HepG2 (cell line): Measurements from ENCODE around the gene NKAIN2.

Experiments
- EZH2 ChIP-seq: conservative IDR thresholded peaks from 2 replicates; pipeline ENCODE4 v1.6.1; 2012; ENCODE audit warnings: mild to moderate bottlenecking, low read depth, low read length, moderate library complexity
- HHEX ChIP-seq: IDR thresholded peaks from 2 replicates; pipeline ENCODE4 v1.6.1; 2016; ENCODE audit warnings: control low read depth
- IKZF1 ChIP-seq: fragments of 450-650 bp; IDR thresholded peaks from 2 replicates; pipeline ENCODE4 v1.7.1; 2016
- JUNB ChIP-seq: sonication (generic); formaldehyde crosslinking; IDR thresholded peaks from 2 replicates; pipeline ENCODE4 v1.8.0; 2022; ENCODE audit warnings: missing genetic modification reagents, mild to moderate bottlenecking, borderline replicate concordance
- MBD4 ChIP-seq: IDR thresholded peaks from 2 replicates; pipeline ENCODE4 v1.6.1; 2012; ENCODE audit warnings: low read length, inconsistent platforms, borderline replicate concordance
- NR2F1 ChIP-seq, 2 experiments: fragments of 450-650 bp in 1 of 2; formaldehyde crosslinking in 1 of 2; IDR thresholded peaks; 2 replicates each; pipeline versions ENCODE4 v1.5.0 to v1.6.1; 2016 to 2020; ENCODE audit warnings: mild to moderate bottlenecking in 1 of 2, missing compliant biosample characterization in 1 of 2, missing genetic modification reagents in 1 of 2, moderate library complexity in 1 of 2
- POLR2A ChIP-seq, 2 experiments: IDR thresholded peaks; 2 replicates each; pipeline ENCODE4 v1.6.1; 2011; ENCODE audit warnings: low read depth in 2 of 2, low read length in 2 of 2, mild to moderate bottlenecking in 1 of 2, moderate library complexity in 1 of 2; ENCODE audit not compliant: insufficient read depth in 1 of 2
- SP1 ChIP-seq, 2 experiments: fragments of 450-650 bp in 1 of 2; sonication (generic) in 1 of 2; formaldehyde crosslinking in 1 of 2; IDR thresholded peaks; 2 replicates each; pipeline versions ENCODE4 v1.4.0 to v1.6.1; 2016 to 2020; ENCODE audit warnings: missing genetic modification reagents in 1 of 2
- XRCC5 ChIP-seq: fragments of 200-400 bp; formaldehyde crosslinking; optimal IDR thresholded peaks from 2 replicates; pipeline ENCODE3; 2017; ENCODE audit warnings: mild to moderate bottlenecking, low read length
- ZFAT ChIP-seq: sonication (generic); formaldehyde crosslinking; conservative IDR thresholded peaks from 2 replicates; pipeline ENCODE4 v1.8.1; 2023; ENCODE audit warnings: missing genetic modification reagents, inconsistent platforms
- ZNF768 ChIP-seq: sonication (generic); formaldehyde crosslinking; IDR thresholded peaks from 2 replicates; pipeline ENCODE4 v1.4.0; 2020; ENCODE audit warnings: missing genetic modification reagents
- TF ChIP-seq, protein P1 (sequence below): sonication (generic); formaldehyde crosslinking; IDR thresholded peaks from 2 replicates; pipeline ENCODE4 v1.5.0; 2020; ENCODE audit warnings: mild to moderate bottlenecking, missing genetic modification reagents, moderate library complexity
- TF ChIP-seq, protein P2 (sequence below): sonication (generic); formaldehyde crosslinking; conservative IDR thresholded peaks from 2 replicates; pipeline ENCODE4 v1.4.0; 2020; ENCODE audit warnings: missing genetic modification reagents
- TF ChIP-seq, protein P3 (sequence below), 2 experiments: IDR thresholded peaks; 2 replicates each; pipeline ENCODE4 v1.6.1; 2011 to 2012; ENCODE audit warnings: low read length in 2 of 2, borderline replicate concordance in 1 of 2, low read depth in 1 of 2, mild to moderate bottlenecking in 1 of 2, moderate library complexity in 1 of 2

- TF ChIP-seq ZFAT (CRISPR knock-in tag) (no peak), HHEX (no peak), IKZF1 (no peak), EZH2 (no peak), MBD4 (no peak), NR2F1 (CRISPR knock-in tag; IDR thresholded peaks at IDR 0.05) (no peak), JUNB (no peak), XRCC5 (no peak), POLR2A (IDR thresholded peaks at IDR 0.05; ENCODE audit: insufficient read depth in 1 of 2, low read depth in 2 of 2, low read length in 2 of 2) (no peak), SP1 (IDR thresholded peaks at IDR 0.05) (no peak), SP1 (CRISPR knock-in tag; IDR thresholded peaks at IDR 0.05) (no peak), ZNF768 (CRISPR knock-in tag) (no peak)
- TF ChIP-seq, protein P1, sequence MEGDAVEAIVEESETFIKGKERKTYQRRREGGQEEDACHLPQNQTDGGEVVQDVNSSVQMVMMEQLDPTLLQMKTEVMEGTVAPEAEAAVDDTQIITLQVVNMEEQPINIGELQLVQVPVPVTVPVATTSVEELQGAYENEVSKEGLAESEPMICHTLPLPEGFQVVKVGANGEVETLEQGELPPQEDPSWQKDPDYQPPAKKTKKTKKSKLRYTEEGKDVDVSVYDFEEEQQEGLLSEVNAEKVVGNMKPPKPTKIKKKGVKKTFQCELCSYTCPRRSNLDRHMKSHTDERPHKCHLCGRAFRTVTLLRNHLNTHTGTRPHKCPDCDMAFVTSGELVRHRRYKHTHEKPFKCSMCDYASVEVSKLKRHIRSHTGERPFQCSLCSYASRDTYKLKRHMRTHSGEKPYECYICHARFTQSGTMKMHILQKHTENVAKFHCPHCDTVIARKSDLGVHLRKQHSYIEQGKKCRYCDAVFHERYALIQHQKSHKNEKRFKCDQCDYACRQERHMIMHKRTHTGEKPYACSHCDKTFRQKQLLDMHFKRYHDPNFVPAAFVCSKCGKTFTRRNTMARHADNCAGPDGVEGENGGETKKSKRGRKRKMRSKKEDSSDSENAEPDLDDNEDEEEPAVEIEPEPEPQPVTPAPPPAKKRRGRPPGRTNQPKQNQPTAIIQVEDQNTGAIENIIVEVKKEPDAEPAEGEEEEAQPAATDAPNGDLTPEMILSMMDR (CRISPR knock-in tag) = no peak
- TF ChIP-seq, protein P2, sequence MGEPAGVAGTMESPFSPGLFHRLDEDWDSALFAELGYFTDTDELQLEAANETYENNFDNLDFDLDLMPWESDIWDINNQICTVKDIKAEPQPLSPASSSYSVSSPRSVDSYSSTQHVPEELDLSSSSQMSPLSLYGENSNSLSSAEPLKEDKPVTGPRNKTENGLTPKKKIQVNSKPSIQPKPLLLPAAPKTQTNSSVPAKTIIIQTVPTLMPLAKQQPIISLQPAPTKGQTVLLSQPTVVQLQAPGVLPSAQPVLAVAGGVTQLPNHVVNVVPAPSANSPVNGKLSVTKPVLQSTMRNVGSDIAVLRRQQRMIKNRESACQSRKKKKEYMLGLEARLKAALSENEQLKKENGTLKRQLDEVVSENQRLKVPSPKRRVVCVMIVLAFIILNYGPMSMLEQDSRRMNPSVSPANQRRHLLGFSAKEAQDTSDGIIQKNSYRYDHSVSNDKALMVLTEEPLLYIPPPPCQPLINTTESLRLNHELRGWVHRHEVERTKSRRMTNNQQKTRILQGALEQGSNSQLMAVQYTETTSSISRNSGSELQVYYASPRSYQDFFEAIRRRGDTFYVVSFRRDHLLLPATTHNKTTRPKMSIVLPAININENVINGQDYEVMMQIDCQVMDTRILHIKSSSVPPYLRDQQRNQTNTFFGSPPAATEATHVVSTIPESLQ (CRISPR knock-in tag) = no peak
- TF ChIP-seq, protein P3, sequence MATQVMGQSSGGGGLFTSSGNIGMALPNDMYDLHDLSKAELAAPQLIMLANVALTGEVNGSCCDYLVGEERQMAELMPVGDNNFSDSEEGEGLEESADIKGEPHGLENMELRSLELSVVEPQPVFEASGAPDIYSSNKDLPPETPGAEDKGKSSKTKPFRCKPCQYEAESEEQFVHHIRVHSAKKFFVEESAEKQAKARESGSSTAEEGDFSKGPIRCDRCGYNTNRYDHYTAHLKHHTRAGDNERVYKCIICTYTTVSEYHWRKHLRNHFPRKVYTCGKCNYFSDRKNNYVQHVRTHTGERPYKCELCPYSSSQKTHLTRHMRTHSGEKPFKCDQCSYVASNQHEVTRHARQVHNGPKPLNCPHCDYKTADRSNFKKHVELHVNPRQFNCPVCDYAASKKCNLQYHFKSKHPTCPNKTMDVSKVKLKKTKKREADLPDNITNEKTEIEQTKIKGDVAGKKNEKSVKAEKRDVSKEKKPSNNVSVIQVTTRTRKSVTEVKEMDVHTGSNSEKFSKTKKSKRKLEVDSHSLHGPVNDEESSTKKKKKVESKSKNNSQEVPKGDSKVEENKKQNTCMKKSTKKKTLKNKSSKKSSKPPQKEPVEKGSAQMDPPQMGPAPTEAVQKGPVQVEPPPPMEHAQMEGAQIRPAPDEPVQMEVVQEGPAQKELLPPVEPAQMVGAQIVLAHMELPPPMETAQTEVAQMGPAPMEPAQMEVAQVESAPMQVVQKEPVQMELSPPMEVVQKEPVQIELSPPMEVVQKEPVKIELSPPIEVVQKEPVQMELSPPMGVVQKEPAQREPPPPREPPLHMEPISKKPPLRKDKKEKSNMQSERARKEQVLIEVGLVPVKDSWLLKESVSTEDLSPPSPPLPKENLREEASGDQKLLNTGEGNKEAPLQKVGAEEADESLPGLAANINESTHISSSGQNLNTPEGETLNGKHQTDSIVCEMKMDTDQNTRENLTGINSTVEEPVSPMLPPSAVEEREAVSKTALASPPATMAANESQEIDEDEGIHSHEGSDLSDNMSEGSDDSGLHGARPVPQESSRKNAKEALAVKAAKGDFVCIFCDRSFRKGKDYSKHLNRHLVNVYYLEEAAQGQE (IDR thresholded peaks at IDR 0.05; ENCODE audit: borderline replicate concordance in 1 of 2, low read depth in 1 of 2, low read length in 2 of 2) = no peak
Measured at GRCh38 chr6:123898665-123899064, 95.0 kb downstream of the NKAIN2 start.
